GM12865 (cell line): ENCODE results near the gene PP2D1.

Source experiments
- DNase-seq: peaks from one replicate; pipeline ENCODE4 v3.0.0; 2010; ENCODE audit warnings: low read depth
- H3K4me3 ChIP-seq: 2 replicates; pipeline ENCODE4 v1.5.1; 2011; ENCODE audit warnings: mild to moderate bottlenecking, low read depth, low read length, control low read depth
- CTCF ChIP-seq: IDR thresholded peaks from 2 replicates; pipeline ENCODE4 v1.5.1; 2011; ENCODE audit warnings: low read length, control low read depth, low read depth, inconsistent platforms; ENCODE audit not compliant: insufficient read depth; ENCODE audit errors: missing control alignments

The PP2D1 gene

DNA sequence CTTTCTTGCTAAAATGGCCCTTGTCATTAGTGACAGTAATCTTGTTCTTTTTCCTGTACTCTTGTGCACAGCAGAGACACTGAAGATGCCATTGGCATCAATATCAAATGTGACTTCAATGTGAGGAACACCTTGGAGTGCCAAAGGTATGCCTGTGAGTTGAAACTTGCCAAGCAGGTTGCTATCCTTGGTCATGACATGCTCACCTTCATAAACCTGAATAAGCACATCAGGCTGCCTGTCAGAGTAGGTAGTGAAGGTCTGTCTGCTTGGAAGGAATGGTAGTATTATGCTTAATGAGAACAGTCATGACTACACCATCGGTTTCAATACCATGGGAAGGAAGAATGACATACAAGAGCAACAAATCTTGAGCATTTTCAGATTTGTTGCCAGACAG, 71.4 kb downstream of the PP2D1 start:
- no peak for DNase-seq
- TF ChIP-seq CTCF: no peak

GRCh38 chr3:19938295-19938627, 73.8 kb downstream of the PP2D1 start:
- TF ChIP-seq CTCF: no peak
- H3K4me3 ChIP-seq: no peak overlapping the region
- DNase-seq: no peak

More for the DNA sequence above, 71.4 kb downstream of the PP2D1 start:
- no peak overlapping the region for H3K4me3 ChIP-seq

DNA sequence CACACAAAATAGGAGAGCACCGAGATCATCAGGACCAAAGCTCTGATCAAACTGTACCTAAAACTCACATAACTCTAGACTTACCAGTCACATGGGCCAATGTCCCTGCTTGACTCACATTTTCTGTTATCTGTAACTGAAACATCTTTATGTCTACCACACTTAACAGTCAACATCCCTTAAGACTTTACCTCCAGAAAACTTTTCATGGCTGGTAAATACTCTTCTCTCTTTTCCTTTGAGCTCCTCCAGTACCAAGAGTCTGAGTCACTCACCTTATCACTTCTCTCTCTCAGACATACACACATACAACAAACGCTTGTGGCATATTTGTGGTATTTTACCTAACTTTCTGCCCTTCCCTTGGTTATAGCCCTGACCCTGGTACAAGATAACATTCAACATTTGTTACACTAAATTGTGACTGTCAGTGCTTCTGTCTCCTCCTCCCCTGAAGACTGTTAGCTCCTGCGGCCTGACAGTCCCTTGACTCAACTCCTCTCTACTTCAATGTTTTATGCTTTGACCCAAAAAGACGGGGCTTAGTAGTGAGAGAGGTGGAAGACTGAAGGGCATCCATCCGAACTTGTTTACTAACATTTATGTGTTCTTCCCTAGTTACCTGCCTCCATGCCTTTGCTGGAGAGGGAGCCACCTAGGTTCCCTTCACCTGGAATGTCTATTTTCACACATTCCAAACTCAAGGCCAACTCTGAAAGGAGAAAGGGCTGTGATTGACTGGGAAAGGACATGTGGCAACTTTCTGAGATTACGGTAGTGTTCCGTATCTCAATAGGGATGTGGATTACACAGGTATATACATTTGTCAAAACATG, 74.4 kb downstream of the PP2D1 start:
- no peak for DNase-seq
- H3K4me3 ChIP-seq: no peak overlapping the region
- TF ChIP-seq CTCF: no peak
